RWPE2 (cell line): ENCODE results near the gene CYP26B1.

Experiments
- ATAC-seq: fragments of 200-7000 bp; cut with Tn5 transposase; 3 replicates; pipeline ENCODE4 v1.9.1; 2021; ENCODE audit warnings: low read depth
- DNase-seq: peaks from one replicate; pipeline ENCODE4 v3.0.0-alpha.2; 2020; ENCODE audit warnings: low spot score
- H3K27ac ChIP-seq: fragments of 450-650 bp; 2 replicates; pipeline ENCODE4 v1.5.1; 2017; ENCODE audit warnings: mild to moderate bottlenecking; ENCODE audit not compliant: poor library complexity, severe bottlenecking
- H3K27me3 ChIP-seq: fragments of 250-450 bp; sonication (Bioruptor Pico); 2 replicates; pipeline ENCODE4 v1.5.1; 2021; ENCODE audit warnings: mild to moderate bottlenecking, moderate library complexity; ENCODE audit not compliant: insufficient read depth, poor library complexity, severe bottlenecking
- H3K36me3 ChIP-seq: fragments of 250-450 bp; sonication (Bioruptor Pico); 2 replicates; pipeline ENCODE4 v1.5.1; 2020; ENCODE audit warnings: low read depth, mild to moderate bottlenecking, moderate library complexity
- H3K4me1 ChIP-seq: fragments of 250-450 bp; sonication (Bioruptor Pico); 2 replicates; pipeline ENCODE4 v1.5.1; 2021; ENCODE audit warnings: mild to moderate bottlenecking, moderate library complexity; ENCODE audit not compliant: insufficient read depth, poor library complexity, severe bottlenecking
- H3K4me3 ChIP-seq: fragments of 250-450 bp; sonication (Bioruptor Pico); 2 replicates; pipeline ENCODE4 v1.5.1; 2021; ENCODE audit warnings: mild to moderate bottlenecking, moderate library complexity; ENCODE audit not compliant: severe bottlenecking
- H3K9me3 ChIP-seq: fragments of 250-450 bp; sonication (Bioruptor Pico); 2 replicates; pipeline ENCODE4 v1.5.1; 2021; ENCODE audit warnings: mild to moderate bottlenecking, moderate library complexity; ENCODE audit not compliant: severe bottlenecking
- CTCF ChIP-seq: fragments of 450-650 bp; IDR thresholded peaks from one replicate; pipeline ENCODE4 v1.5.1; 2017; ENCODE audit warnings: mild to moderate bottlenecking, moderate library complexity; ENCODE audit not compliant: poor library complexity, severe bottlenecking

CYP26B1 gene

GRCh38 chr2:72128843-72129227 lies 18.8 kb downstream of the CYP26B1 start:
- Histone ChIP-seq H3K27ac (no peak overlapping the region), H3K27me3 (no peaks in the 10 kb centered on the region), H3K4me3 (no peak overlapping the region), H3K36me3 (peaks cover 4% of the 10 kb centered on the region; the same call in 1 of the 2 replicates), H3K9me3 (no peaks in the 10 kb centered on the region), H3K4me1 (peaks cover 9% of the 10 kb centered on the region)
- DNase-seq (no peak), ATAC-seq (no peak)
- no peak for TF ChIP-seq CTCF

DNA sequence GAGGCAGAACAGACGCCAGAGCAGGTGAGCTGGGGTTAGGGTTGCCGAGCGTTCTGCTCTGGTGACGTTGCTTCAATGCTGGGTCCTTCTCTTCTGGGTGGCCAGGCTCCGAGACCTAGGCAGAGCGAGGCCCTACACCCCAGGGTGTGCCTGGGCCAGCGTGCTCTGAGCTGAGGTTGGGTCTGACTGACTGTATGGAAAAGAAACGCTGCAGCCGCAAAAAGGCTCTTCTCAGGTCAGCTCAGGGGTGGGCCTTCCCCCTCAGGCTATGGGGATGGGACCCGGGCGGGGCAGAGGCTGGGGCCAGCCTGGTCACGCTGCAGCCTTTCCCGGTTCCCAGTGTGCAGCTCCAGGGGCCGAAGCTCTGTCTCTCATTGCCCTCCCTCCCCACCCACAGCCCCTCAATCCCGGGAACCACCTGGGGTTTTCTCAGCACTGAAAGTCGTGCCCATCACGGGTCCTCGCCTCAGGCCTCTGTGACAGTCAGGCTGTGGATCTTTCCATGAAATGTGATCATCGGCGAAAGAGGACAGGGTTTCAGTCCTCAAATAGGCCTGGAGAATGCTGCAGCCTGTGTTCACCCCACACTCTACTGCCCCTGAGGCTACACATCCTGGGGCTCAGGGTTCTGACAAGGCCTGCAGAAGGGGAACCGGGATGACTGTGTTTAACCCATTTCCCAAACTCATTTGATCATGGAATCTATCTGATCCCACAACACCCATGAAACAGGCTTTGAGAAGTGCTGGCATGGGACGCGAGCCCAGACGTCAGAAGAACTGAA lies 19.4 kb downstream of the CYP26B1 start:
- no peak for TF ChIP-seq CTCF
- DNase-seq (no peak), ATAC-seq (no peak)
- Histone ChIP-seq H3K4me1 (peaks cover 9% of the 10 kb centered on the region), H3K27me3 (no peaks in the 10 kb centered on the region), H3K4me3 (no peak overlapping the region), H3K27ac (no peak overlapping the region), H3K9me3 (no peaks in the 10 kb centered on the region), H3K36me3 (peaks cover 4% of the 10 kb centered on the region; the same call in 1 of the 2 replicates)

- TF ChIP-seq CTCF: no peak
- Histone ChIP-seq H3K36me3 (peaks cover 1% of the 10 kb centered on the region; the same call in 1 of the 2 replicates), H3K27me3 (no peaks in the 10 kb centered on the region), H3K4me3 (no peak overlapping the region), H3K9me3 (no peaks in the 10 kb centered on the region), H3K4me1 (peaks cover 9% of the 10 kb centered on the region), H3K27ac (no peak overlapping the region)
- peak; percentile 34 for DNase-seq
- ATAC-seq: no peak
Observed at GRCh38 chr2:72127401-72128058, 20.1 kb downstream of the CYP26B1 start.

DNA sequence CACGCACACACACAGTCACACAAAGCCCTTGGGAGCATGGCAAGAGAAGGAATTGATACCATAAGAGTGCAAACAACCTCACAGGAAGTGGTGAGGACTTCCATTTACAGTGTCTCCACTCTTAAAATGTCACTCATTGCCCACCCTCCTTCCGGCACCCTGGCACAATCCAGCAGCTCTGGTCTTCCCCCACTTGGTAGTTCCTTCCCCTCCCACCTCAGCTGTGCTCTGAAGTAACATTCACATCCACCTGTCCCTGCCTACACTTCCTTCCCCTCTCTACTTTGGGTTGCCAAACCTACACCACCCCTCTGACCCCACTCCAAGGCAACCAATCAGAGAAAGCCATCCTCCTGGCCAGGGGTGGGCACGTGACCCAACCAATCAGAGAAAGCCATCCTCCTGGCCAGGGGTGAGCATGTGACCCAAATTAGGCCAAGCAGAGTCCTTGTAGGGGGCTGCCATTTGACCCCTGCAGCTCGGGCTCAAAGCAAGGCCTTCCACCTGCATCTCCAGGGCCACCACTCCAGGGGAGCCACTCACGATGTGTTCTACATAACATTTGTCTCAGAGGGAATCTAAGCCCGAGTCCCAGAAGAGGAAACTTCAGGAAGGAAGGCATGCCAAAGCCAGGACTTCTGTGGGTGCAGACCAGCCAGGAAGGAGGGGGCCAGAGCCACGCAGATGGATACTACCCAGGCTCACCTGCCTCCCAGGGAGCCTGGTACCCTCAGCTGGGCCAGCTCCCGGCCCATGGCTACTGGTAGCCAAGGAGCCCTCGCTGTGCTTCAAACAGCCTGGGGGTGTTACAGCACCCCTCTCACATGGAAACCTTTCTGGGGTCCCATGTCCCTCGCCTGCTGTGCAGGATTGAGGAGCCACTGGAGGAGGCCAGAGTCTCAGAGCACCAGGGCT lies 21.2 kb downstream of the CYP26B1 start:
- peak; percentile 30 for DNase-seq

More for the DNA sequence above, 21.2 kb downstream of the CYP26B1 start:
- no peaks in the 10 kb centered on the region for H3K36me3 ChIP-seq
- no peak overlapping the region for H3K4me3 ChIP-seq
- TF ChIP-seq CTCF: no peak
- H3K4me1 ChIP-seq: peaks cover 9% of the 10 kb centered on the region
- H3K9me3 ChIP-seq: no peaks in the 10 kb centered on the region
- no peak; the same call in 2 of the 3 replicates for ATAC-seq
- H3K27ac ChIP-seq: no peak overlapping the region
- H3K27me3 ChIP-seq: no peaks in the 10 kb centered on the region
